Common myeloid progenitor, CD34-positive (primary cell): ENCODE data around the gene KLHL29.

Source experiments
- CTCF ChIA-PET: fragments of 350-600 bp; sonication (Branson Sonifier 250); formaldehyde crosslinking; loops from one replicate; lab custom pipeline; 2021; ENCODE audit warnings: antibody characterized with exemption; lab: Charles Lee
- POLR2A ChIA-PET: fragments of 350-600 bp; sonication (Branson Sonifier 250); formaldehyde crosslinking; loops from one replicate; lab custom pipeline; 2021; ENCODE audit warnings: antibody characterized with exemption; lab: Charles Lee
- DNase-seq, 3 donors: peaks; one replicate each; pipeline versions ENCODE4 v3.0.0 to v3.0.0-alpha.2; 2013
- H3K27ac ChIP-seq, 2 experiments: 1 replicate in 1 of 2; 2 replicates in 1 of 2; pipeline ENCODE4 v1.7.0; 2013; ENCODE audit warnings: inconsistent platforms in 2 of 2, low read length in 2 of 2, mild to moderate bottlenecking in 2 of 2, low read depth in 1 of 2, moderate library complexity in 1 of 2; ENCODE audit not compliant: severe bottlenecking in 2 of 2, insufficient read depth in 1 of 2, poor library complexity in 1 of 2
- H3K27me3 ChIP-seq, 5 experiments: replicated peaks in 2 of 5; 1 replicate in 3 of 5; 2 replicates in 2 of 5; pipeline versions ENCODE4 v1.6.1 to v1.7.0; 2013; ENCODE audit warnings: low read length in 4 of 5, mild to moderate bottlenecking in 2 of 5, moderate library complexity in 2 of 5, inconsistent platforms in 1 of 5; ENCODE audit not compliant: insufficient read depth in 5 of 5, control insufficient read depth in 4 of 5
- H3K36me3 ChIP-seq, 4 experiments: 1 replicate in 2 of 4; 2 replicates in 2 of 4; pipeline versions ENCODE4 v1.6.1 to v1.7.0; 2013; ENCODE audit warnings: low read length in 3 of 4, control low read depth in 1 of 4, mild to moderate bottlenecking in 1 of 4; ENCODE audit not compliant: control insufficient read depth in 4 of 4, insufficient read depth in 4 of 4
- H3K4me1 ChIP-seq, 4 experiments: 1 replicate in 3 of 4; 2 replicates in 1 of 4; pipeline versions ENCODE4 v1.6.1 to v1.7.1; 2013; ENCODE audit warnings: low read length in 3 of 4, mild to moderate bottlenecking in 3 of 4, control low read depth in 1 of 4, inconsistent platforms in 1 of 4, moderate library complexity in 1 of 4; ENCODE audit not compliant: control insufficient read depth in 4 of 4, insufficient read depth in 4 of 4; ENCODE audit errors: control extremely low read depth in 1 of 4
- H3K4me3 ChIP-seq, 7 experiments: 1 replicate in 4 of 7; 2 replicates in 3 of 7; pipeline versions ENCODE4 v1.5.1 to v1.7.0; 2013; ENCODE audit warnings: mild to moderate bottlenecking in 7 of 7, low read length in 6 of 7, moderate library complexity in 6 of 7, inconsistent platforms in 2 of 7, low read depth in 2 of 7, control low read depth in 1 of 7; ENCODE audit not compliant: insufficient read depth in 4 of 7, control insufficient read depth in 1 of 7; ENCODE audit errors: extremely low read depth in 1 of 7
- H3K9me3 ChIP-seq, 5 experiments: 1 replicate in 4 of 5; 2 replicates in 1 of 5; pipeline versions ENCODE4 v1.6.1 to v1.7.1; 2013; ENCODE audit warnings: low read length in 4 of 5, mild to moderate bottlenecking in 2 of 5, inconsistent platforms in 1 of 5, low read depth in 1 of 5, moderate library complexity in 1 of 5; ENCODE audit not compliant: control insufficient read depth in 4 of 5, insufficient read depth in 2 of 5; ENCODE audit errors: control extremely low read depth in 1 of 5
- WGBS: methylation state at CpG from one replicate; pipeline ENCODE4 v1.1.5; 2013; ENCODE audit not compliant: insufficient coverage; 5-methylcytosine and 5-hydroxymethylcytosine counted together

Gene KLHL29

GRCh38 chr2:23547725-23548124 is 162.7 kb downstream of the KLHL29 start:
- CTCF ChIA-PET, result interaction anchor here (0.6 kb wide), 1 partner anchor 1230 kb away, joined by 3 read pairs; no protein-coding TSS in a partner anchor
- Histone ChIP-seq H3K27ac (no peak overlapping the region), H3K9me3 (no peaks in the 10 kb centered on the region), H3K4me1 (peaks cover 0 to 14% (median 0%) of the 10 kb centered on the region in 4 experiments), H3K27me3 (peaks cover 0 to 37% (median 7%) of the 10 kb centered on the region in 5 experiments), H3K4me3 (no peak overlapping the region), H3K36me3 (no peaks in the 10 kb centered on the region)
- WGBS, result 81% methylated on average over 4 of the region's 6 CpGs
- POLR2A ChIA-PET, result no interaction called here
- no peak for DNase-seq

- no peak for DNase-seq
- H3K27ac ChIP-seq, result no peak overlapping the region
- peaks cover 0 to 14% (median 0%) of the 10 kb centered on the region in 4 experiments for H3K4me1 ChIP-seq
- ChIA-PET POLR2A (no interaction called here), CTCF (no interaction called here)
- H3K9me3 ChIP-seq, result no peaks in the 10 kb centered on the region
- no peak overlapping the region for H3K4me3 ChIP-seq
- H3K36me3 ChIP-seq, result no peaks in the 10 kb centered on the region
- WGBS, result 98% methylated on average over 11 of the region's 14 CpGs
- H3K27me3 ChIP-seq, result peaks cover 0 to 32% (median 5%) of the 10 kb centered on the region in 5 experiments
Measured at GRCh38 chr2:23548143-23548769, 163.3 kb downstream of the KLHL29 start.

GRCh38 chr2:23549051-23549450 is 164.1 kb downstream of the KLHL29 start:
- ChIA-PET POLR2A (no interaction called here), CTCF (no interaction called here)
- Histone ChIP-seq H3K27me3 (peaks cover 0 to 28% (median 6%) of the 10 kb centered on the region in 5 experiments), H3K27ac (no peak overlapping the region), H3K4me3 (no peak overlapping the region), H3K9me3 (no peaks in the 10 kb centered on the region), H3K36me3 (no peaks in the 10 kb centered on the region), H3K4me1 (peaks cover 0 to 14% (median 0%) of the 10 kb centered on the region in 4 experiments)
- WGBS, result 86% methylated on average over 4 of the region's 7 CpGs
- DNase-seq, result no peak

GRCh38 chr2:23549821-23550530 is 165.0 kb downstream of the KLHL29 start:
- Histone ChIP-seq H3K27ac (no peak overlapping the region), H3K9me3 (no peaks in the 10 kb centered on the region), H3K4me3 (no peak overlapping the region), H3K36me3 (no peaks in the 10 kb centered on the region), H3K27me3 (peaks cover 0 to 26% (median 6%) of the 10 kb centered on the region in 5 experiments), H3K4me1 (peaks cover 0 to 10% (median 0%) of the 10 kb centered on the region in 4 experiments)
- DNase-seq, result peak in 2 of 3 donors; percentile 15 to 36
- 56% methylated on average over 15 of the region's 16 CpGs for WGBS
- CTCF ChIA-PET, result no interaction called here
- POLR2A ChIA-PET, result no interaction called here

- H3K36me3 ChIP-seq, result no peaks in the 10 kb centered on the region
- peaks cover 0 to 6% (median 0%) of the 10 kb centered on the region in 4 experiments for H3K4me1 ChIP-seq
- no peak for DNase-seq
- POLR2A ChIA-PET, result no interaction called here
- H3K27ac ChIP-seq, result no peak overlapping the region
- CTCF ChIA-PET, result no interaction called here
- no peaks in the 10 kb centered on the region for H3K9me3 ChIP-seq
- no peak overlapping the region for H3K4me3 ChIP-seq
- WGBS, result 92% methylated on average over 6 of the region's 7 CpGs
- H3K27me3 ChIP-seq, result peaks cover 0 to 26% (median 6%) of the 10 kb centered on the region in 5 experiments
Measured at GRCh38 chr2:23550553-23550952, 165.6 kb downstream of the KLHL29 start.

- ChIA-PET POLR2A (no interaction called here), CTCF (no interaction called here)
- Histone ChIP-seq H3K27ac (no peak overlapping the region), H3K9me3 (no peaks in the 10 kb centered on the region), H3K27me3 (peaks cover 0 to 24% (median 3%) of the 10 kb centered on the region in 5 experiments), H3K4me1 (peaks cover 0 to 6% (median 0%) of the 10 kb centered on the region in 4 experiments), H3K36me3 (no peaks in the 10 kb centered on the region), H3K4me3 (no peak overlapping the region)
- WGBS, result 82% methylated on average over 3 of the region's 5 CpGs
- no peak for DNase-seq
Measured at GRCh38 chr2:23551875-23552274, 166.9 kb downstream of the KLHL29 start.

- POLR2A ChIA-PET, result no interaction called here
- Histone ChIP-seq H3K36me3 (no peaks in the 10 kb centered on the region), H3K4me1 (peaks cover 0 to 6% (median 0%) of the 10 kb centered on the region in 4 experiments), H3K9me3 (no peaks in the 10 kb centered on the region), H3K4me3 (no peak overlapping the region), H3K27ac (no peak overlapping the region), H3K27me3 (peaks cover 0 to 18% (median 6%) of the 10 kb centered on the region in 5 experiments)
- CTCF ChIA-PET, result no interaction called here
- DNase-seq, result no peak
- 99% methylated on average over 9 of the region's 10 CpGs for WGBS
Measured at GRCh38 chr2:23553561-23553960, 168.6 kb downstream of the KLHL29 start.
